ENCODE measurements around the gene DYDC1.
"Not testable (repeated sequence)": the region's sequence is repeated elsewhere in the genome, so short reads cannot be mapped to it uniquely, and the experiment has no call there.

DYDC1 gene

GRCh38 chr10:80333983-80334382 is 22.6 kb downstream of the DYDC1 start:
- DNase-seq: no peak

- DNase-seq: no peak
Measured at GRCh38 chr10:80324891-80325364, 31.6 kb downstream of the DYDC1 start.

GRCh38 chr10:80324086-80324485 is 32.5 kb downstream of the DYDC1 start:
- DNase-seq: no peak

- DNase-seq: no peak
Measured at GRCh38 chr10:80323311-80323710, 33.2 kb downstream of the DYDC1 start.

GRCh38 chr10:80322711-80323110 is 33.8 kb downstream of the DYDC1 start:
- no peak for DNase-seq

- no peak for DNase-seq
Measured at GRCh38 chr10:80322158-80322557, 34.4 kb downstream of the DYDC1 start.

GRCh38 chr10:80321183-80321582 is 35.4 kb downstream of the DYDC1 start:
- no peak for DNase-seq

GRCh38 chr10:80320377-80320776 is 36.2 kb downstream of the DYDC1 start:
- DNase-seq: no peak

- no peak for DNase-seq
Measured at GRCh38 chr10:80319725-80320290, 36.7 kb downstream of the DYDC1 start.

- no peak for DNase-seq
Measured at GRCh38 chr10:80319318-80319717, 37.2 kb downstream of the DYDC1 start.

GRCh38 chr10:80318742-80319141 is 37.8 kb downstream of the DYDC1 start:
- DNase-seq: no peak

GRCh38 chr10:80315391-80315790 is 41.2 kb downstream of the DYDC1 start:
- no peak for DNase-seq

- DNase-seq: no peak
Measured at GRCh38 chr10:80313523-80313922, 43.0 kb downstream of the DYDC1 start.

GRCh38 chr10:80305989-80306388 is 50.6 kb downstream of the DYDC1 start:
- not testable (repeated sequence) for DNase-seq

- no peak for DNase-seq
Measured at GRCh38 chr10:80296942-80297341, 59.6 kb downstream of the DYDC1 start.

GRCh38 chr10:80292607-80293239 is 63.8 kb downstream of the DYDC1 start:
- DNase-seq: no peak

GRCh38 chr10:80290474-80291220 is 65.9 kb downstream of the DYDC1 start:
- no peak for DNase-seq

- no peak for DNase-seq
Measured at GRCh38 chr10:80289451-80290287, 66.9 kb downstream of the DYDC1 start, which contains the start of gene MAT1A. Gene MAT1A, minus strand, starts transcription at chr10:80289658. Its CDS starts 235 bp downstream, at chr10:80289423.

- no peak for DNase-seq
Measured at GRCh38 chr10:80288849-80289248, 67.7 kb downstream of the DYDC1 start.

Data from CD4-positive, alpha-beta T cell treated with Interleukin-15 for 1 hour (primary cell).